Embryonic facial prominence (tissue), 1 donor: ENCODE results near the gene NT5M.

ENCODE experiments used
- DNase-seq: peaks from one replicate; pipeline ENCODE4 v3.0.0-alpha.2; 2016; ENCODE audit errors: extremely low spot score

The NT5M gene

GRCh38 chr17:17303847-17304490 lies 796 bp downstream of the NT5M start:
- no peak for DNase-seq

DNA sequence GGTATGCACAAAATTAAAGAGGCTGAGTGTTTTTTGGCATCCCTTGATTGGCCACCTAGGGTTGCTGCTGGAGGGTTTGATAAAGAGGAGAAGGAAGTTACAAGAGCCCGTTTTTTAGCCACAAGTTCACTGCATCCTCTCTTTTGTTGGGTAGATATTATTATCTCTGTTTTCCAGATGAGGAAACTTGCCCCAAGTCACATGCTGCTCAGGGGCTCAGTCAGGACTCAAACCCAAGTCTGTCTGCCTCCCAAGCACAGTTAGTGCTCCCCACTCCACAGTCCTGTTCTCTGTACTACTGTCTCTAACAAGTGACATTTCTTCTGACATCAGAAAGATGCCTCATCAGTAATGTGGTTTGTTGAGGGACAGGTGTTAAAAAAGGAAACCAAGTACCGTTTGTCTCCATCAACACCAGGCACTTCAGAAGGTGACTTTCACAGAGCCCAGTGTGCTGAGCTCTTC lies 1.4 kb downstream of the NT5M start:
- no peak for DNase-seq

- DNase-seq = no peak
These were observed 2.2 kb downstream of the NT5M start for GRCh38 chr17:17305281-17305801.

DNA sequence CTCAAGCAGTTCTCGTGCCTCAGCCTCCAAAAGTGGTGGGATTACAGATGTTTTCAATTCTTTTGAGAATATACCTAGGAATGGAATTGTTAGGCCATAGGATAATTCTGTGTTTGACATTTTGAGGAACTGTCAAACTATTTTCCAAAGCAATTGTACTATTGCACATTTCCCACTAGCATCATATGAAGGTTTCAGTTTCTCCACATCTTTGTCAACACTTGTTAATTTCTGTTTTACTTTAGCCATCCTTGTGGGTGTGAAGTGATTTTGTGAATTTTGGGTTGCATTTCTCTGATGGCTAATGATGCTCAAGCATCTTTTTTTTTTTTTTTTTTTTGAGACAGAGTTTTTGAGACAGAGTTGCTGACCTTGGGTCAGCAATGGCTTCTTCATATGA lies 6.2 kb downstream of the NT5M start:
- no peak for DNase-seq

DNA sequence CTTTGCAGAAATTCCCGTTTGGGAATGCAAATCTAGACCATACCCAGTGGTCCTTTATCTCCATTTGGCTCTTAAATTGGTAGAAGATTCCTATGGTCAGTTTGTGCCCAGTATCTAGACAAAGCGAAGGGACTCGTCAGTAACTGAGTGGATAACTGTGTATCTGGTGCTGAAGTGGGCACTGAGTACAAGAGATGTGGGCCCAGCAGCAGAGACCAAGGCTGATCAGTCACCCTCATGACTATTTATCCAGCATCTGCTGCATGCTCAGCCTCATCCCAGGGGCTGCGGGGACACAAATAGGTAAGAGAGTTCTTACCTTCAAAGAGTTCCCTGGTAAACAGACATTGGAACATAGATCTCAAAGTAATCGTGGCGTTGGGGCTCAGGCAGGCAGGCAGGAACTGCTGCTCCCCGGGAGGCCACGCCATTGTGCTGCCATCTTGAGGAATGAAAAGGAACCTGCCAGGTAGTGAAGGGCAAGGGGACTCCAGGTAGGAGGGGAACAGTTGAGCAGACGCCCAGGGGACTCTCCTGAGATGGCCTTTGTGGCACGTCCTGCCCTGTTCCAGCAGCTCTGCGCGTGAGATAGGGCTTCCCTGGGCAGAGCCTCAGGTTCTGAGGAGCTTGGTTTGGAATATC lies 10.3 kb downstream of the NT5M start:
- no peak for DNase-seq

DNA sequence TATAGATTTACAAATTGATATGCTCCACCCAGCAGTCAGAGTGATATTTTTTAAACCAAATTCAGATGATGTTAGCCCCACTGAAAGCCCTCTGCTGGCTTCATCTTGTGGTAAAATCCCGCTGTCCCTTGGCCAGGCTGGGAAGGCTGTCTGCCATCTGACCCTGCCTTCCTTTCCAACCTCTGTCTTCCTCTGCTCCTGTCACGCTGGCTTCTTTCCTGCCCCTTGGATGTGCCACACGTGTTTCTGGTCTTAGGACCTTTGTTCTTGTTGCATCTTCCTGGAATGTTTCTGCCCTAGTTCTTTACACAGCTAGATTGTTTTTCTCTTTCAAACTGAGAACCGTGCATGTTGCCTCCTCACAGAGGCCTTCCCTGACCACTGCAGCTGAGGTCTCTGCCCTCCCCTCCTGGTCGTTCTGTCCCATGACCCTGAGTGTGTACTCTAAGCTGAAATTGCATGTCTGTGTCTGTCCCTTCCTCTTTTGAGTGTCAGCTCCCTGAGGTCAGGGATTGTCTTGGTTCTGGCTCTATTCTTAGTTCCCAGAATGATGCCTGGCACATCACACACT lies 11.4 kb downstream of the NT5M start:
- DNase-seq = no peak

- DNase-seq = no peak
These were observed 12.1 kb downstream of the NT5M start for GRCh38 chr17:17315142-17315821.

DNA sequence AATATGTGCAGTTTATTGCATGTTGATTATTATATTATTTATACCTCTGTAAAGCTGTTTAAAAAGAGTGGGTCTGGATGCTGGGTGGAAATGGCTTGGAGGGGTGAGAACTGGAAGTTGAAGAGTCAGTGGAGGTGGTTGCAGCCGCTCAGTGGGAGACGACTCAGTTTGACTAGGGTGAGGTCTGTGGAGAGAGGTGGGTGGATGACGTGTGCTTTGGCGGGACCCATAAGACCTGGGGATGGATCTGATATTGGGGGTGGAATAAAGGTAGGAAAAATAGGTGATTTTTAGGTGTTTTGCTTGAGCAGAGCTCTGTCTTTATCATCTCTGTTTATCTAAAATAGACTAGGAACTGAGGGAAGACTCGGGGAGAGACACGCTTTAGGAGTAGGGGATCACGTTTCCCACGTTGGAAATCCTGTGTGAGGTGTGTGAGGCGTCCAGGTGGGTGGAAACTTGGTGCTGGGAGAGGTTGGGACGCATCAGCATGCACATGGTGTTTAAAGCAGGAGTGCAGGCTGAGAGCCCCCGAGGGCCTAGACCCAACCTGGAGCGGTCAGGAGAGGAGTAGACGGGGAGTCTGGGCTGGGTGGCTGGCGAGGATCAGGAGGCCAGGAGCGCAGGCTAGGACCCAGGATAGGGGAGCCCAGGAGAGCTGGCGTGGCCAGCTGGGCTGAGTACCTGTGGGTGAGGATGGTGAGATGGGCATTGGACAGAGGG lies 17.2 kb downstream of the NT5M start:
- DNase-seq = no peak

- DNase-seq = no peak
These were observed 17.7 kb downstream of the NT5M start for GRCh38 chr17:17320911-17321220.

DNA sequence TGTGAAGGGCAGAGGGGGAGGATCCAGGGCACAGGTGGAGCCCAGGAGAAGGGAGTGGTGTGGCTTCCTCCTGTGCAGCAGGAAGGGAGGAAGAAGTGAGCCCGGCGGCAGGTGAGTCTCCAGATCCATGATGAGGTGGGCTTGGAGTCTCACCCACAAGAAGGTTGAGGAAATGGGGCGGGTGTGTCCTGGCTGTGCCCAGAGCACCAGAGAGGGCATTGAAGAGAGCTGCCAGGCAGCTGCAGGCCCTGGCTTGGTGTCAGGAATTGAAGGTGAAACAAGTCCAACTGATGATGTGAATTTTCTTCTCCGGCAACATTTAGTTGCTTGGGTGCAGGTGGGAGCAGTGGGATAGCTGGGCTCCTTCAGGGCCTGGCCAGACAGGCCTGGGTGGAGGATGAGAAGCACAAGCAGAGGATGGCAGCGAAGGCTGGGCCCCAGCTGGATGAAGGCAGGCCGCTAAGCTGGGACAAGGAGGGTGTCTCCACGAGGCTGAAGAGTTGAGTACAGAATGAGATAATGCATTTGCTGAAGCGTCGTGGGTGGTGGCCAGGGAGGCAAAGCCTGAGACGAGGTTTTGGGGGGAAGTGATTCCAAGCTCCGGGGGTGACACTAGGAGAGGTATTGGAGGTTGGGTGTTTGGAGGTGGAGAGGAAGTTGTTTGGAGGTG lies 18.3 kb downstream of the NT5M start:
- no peak for DNase-seq

- no peak for DNase-seq
These were observed 19.6 kb downstream of the NT5M start for GRCh38 chr17:17322516-17323510.

DNA sequence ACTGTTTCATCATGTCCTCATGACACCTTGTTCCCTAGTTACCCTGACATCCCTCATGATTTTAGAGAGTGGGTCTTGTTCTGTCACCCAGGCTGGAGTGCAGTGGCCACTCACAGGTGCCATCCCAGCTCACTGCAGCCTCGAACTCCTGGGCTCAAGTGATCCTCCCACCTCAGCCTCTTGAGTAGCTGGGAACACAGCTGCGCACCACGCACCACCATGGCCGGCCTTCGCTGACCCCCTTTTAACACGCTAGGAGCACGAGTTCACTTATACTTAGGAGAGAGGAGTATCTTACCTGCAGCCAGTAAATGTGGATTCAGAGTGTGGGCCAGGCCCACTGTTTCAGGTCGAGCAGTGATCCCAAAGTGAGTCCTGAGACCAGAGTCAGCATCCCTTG lies 21.4 kb downstream of the NT5M start:
- no peak for DNase-seq

DNA sequence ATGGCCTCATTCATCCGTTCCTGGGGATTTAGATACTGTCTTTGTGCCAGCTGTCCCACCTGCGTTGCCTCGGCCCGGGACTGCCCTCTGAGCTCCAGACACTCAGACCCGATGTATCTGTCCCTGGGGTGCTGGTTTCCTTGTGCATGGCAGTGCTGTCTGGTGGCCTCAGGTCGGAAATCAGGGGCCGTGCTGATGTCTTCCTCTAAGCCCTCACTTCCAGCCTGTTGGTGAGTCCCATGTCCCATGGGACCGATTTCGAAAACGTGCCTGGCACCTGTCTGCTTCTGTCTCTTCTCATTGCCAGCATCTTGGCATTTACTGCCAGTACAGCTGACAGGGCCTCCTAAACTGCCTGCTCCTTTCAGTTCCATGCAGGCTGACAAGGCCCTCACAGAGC lies 22.1 kb downstream of the NT5M start:
- DNase-seq = no peak

DNA sequence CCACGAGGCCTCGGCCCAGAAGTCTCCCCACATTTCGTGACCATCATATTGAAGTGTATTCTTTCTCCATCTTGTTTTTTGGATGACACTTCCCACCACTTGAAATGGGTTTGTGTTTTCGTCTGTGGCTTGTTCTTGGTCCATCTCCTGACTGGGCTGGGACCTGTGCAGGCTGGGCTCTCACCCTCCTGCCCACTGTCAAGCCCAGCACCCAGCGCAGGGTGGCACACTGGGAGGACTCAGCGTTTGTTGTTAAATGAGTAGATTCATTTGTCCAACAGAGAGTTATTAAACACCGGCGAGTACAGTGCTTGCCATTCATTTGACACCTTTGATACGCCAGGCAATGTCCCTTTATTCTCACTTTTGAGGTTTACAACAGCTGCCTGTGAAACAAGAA lies 22.6 kb downstream of the NT5M start:
- no peak for DNase-seq

GRCh38 chr17:17326275-17326875 lies 23.2 kb downstream of the NT5M start:
- no peak for DNase-seq

DNA sequence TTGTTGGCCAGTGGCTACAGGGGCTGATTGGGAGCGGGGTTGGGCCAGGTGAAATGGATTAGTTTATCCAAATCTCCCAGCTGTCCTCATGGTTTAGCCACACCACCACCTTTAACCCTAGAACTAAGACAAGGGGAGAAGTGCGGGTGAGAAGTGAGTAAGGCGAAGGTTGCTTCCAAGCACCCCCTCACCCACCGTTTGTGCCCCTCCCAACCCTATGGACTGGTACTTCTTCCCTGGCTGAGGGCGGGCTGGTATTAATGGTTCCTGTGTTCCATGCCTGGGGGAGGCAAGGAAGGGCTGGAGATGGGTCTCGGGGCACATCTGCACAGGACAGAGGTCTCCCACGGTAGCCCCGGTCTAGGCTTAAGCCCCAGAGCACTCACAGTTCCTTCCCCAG lies 25.1 kb downstream of the NT5M start:
- no peak for DNase-seq

- DNase-seq = no peak
These were observed 38.3 kb downstream of the NT5M start for GRCh38 chr17:17341452-17341851.

DNA sequence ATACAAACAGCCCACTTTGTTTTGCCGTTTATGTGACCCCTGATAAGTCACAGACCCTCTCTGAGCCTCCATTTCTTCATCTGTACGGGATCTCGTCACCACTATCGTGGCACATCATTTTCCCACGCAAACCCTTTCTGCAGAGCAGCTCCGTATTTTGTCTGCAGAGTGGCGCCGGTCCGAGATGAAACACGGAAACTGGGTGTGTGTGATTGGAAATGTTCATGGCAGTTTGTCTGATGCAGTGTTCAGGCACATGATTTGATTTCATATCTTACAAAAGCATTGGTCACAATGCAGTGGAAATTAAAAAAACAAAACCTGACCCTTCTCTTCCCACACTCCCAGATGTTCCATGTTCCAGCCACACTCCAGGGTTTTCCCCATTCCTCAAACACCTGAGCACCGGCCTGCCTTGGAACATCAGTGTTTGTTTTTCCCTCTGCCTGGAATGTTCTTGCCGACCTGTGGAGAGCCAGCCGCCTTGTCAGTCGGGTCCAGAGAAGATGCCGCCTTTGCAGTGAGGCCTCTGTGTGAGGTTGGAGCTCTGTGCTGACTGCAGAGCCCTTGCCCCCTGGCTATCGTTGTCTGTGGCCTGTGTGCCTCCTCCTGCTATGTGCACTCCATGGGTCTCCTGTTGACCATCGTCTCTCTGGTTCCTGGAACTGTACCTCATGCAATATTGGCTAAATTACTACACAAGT lies 39.2 kb downstream of the NT5M start:
- no peak for DNase-seq

DNA sequence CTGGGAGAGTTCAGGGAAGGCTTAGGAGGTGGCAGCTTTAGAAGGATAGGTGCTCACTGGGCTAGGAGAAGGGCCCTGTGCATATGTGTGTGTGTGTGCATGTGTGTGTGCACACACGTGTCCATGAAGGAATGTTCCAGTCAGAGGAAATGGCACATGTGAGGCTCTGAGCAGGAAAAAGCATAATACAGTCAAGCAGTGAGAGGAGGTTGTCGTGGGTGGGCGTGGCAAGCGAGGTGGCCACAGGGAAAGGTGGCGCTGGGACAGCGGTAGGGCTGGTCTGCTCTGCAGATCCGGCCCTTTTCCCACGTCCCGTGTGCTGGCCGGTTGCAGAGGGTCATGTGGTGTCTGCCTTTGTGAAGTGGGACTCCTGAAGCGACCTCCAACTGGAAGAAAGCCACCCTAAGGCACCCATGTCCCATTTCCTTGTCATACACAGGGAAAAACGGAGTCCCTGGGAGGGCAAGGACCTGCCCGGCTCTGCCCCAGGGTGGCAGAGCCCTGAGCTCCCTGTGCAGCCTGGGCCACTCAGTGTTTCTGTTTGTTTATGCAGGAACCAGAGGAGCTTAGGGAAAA lies 40.1 kb downstream of the NT5M start:
- no peak for DNase-seq
